Ovary (tissue), 9 donors: ENCODE results near the gene PNPLA2. TPM values are rescaled to one million over a fixed set of nuclear protein-coding genes. Genes with fewer than 3 reads are reported as not detected.

Experiments
- DNase-seq, 5 donors: peaks; one replicate each; pipeline ENCODE4 v3.0.0-alpha.2; 2019 to 2020
- H3K27ac ChIP-seq, 2 donors: fragments of 200-600 bp; one replicate each; pipeline versions ENCODE4 v1.5.1 to v1.8.0; 2019 to 2022
- H3K27me3 ChIP-seq: fragments of 200-600 bp; one replicate; pipeline ENCODE4 v1.8.0; 2022
- H3K36me3 ChIP-seq: fragments of 200-600 bp; sonication (generic); one replicate; pipeline ENCODE4 v1.5.1; 2019
- H3K4me1 ChIP-seq: one replicate; pipeline ENCODE4 v1.8.1; 2013; ENCODE audit warnings: mild to moderate bottlenecking, moderate library complexity; ENCODE audit not compliant: insufficient read depth
- H3K4me3 ChIP-seq: fragments of 200-600 bp; sonication (generic); one replicate; pipeline ENCODE4 v1.5.1; 2017
- H3K9me3 ChIP-seq, 2 donors: fragments of 200-600 bp in 1 of 2; sonication (generic) in 1 of 2; one replicate each; pipeline versions ENCODE4 v1.5.1 to v1.8.1; 2013 to 2019; ENCODE audit warnings: mild to moderate bottlenecking in 1 of 2, moderate library complexity in 1 of 2
- EP300 ChIP-seq: sonication (generic); formaldehyde crosslinking; IDR thresholded peaks from one replicate; pipeline ENCODE4 v1.6.1; 2017; ENCODE audit warnings: antibody characterized with exemption
- POLR2A ChIP-seq: fragments of 450-650 bp; IDR thresholded peaks from one replicate; pipeline ENCODE4 v1.6.1; 2017; ENCODE audit warnings: antibody characterized with exemption, mild to moderate bottlenecking, moderate library complexity
- WGBS, 3 donors: extraction: QIAGEN DNeasy Blood & Tissue Kit in 1 of 3; methylation state at CpG; one replicate each; pipeline versions ENCODE4 v1.1.5 to v1.1.7; 2013 to 2017; 5-methylcytosine and 5-hydroxymethylcytosine counted together
- intact Hi-C, 4 donors: fragments of 100-400 bp; cut with DNase I; formaldehyde crosslinking; loops; one replicate each; pipeline versions ENCODE4 v1.11.0 to v1.15.1; 2022 to 2023
- polyA plus RNA-seq, 2 donors: library from polyadenylated mRNA; stranded (reverse); fragments of 200-250 nt in 1 of 2; fragments of 350-450 nt in 1 of 2; fragmentation: Illumina TruSeq in 1 of 2; extraction: RNeasy Lipid Tissue Mini Kit (QIAGEN cat#74804) in 1 of 2; gene quantifications; one replicate each; pipeline ENCODE4 v1.2.3, GENCODE V29; 2013 to 2014
- total RNA-seq, 7 donors: library from RNA; depleted of rRNA in 2 of 7; stranded (reverse); fragments of >200 nt in 2 of 7; fragmentation: NEBNext Ultra II Directional in 3 of 7; extraction: Animal tissue kit (Norgen Biotek cat#: 25700) in 3 of 7; gene quantifications; one replicate each; pipeline versions ENCODE4 v1.1.0 to v1.2.4, GENCODE V29; 2016 to 2023
- TF ChIP-seq, protein P1 (sequence below), 3 donors: fragments of 450-650 bp in 2 of 3; fragments of 200-600 bp in 1 of 3; IDR thresholded peaks; one replicate each; pipeline versions ENCODE4 v1.5.1 to v1.8.0; 2016 to 2022; ENCODE audit warnings: antibody characterized with exemption in 3 of 3, mild to moderate bottlenecking in 1 of 3
- donor health status: DM: no; HTN: no; CAD: no; lungs with moderate emphysema.
- donor health status: DM: no; HTN: no; CAD: no.
- donor health status: Bipolar disorder and iron deficiency.
- donor health status: DM: yes; HTN: yes; CAD: no.
- donor health status: DM: no; HTN: no; CAD: no.
- donor health status: DM: yes; HTN: yes; CAD: no.

The PNPLA2 gene
- total and polyA plus RNA-seq, 9 donors = 12.9 to 98.2 (median 83.0) TPM

DNA sequence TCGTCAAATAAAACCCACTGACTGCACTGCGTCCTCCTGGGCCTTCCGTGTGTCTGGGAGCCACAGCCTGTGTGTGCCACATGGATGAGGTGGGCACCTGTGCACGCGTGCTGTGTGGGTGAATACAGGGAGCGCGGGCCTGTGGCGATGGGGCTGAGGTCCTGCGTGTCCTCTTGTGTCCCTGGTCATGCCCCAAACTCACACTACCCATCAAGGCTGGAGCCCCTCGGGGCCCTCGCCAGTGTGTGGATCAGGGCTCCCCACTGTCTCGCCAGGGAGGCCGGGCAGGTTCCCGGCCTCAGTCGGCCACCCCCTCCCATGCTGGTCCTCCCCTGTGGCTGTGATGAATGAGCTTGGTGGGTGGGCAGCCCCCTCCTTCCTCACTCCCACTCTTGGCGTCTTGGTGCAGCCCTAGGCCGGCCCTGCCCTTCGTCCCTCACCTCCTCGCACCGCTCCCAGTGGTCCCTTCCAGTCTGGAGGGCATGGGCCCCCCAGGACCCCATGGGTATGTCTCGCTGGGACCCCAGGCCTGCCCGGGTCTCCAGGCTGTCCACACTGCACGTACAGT, 13.3 kb downstream of the PNPLA2 start:
- no peaks in the 10 kb centered on the region for H3K27me3 ChIP-seq
- H3K4me3 ChIP-seq = peak overlapping the region; percentile 51
- intact Hi-C loops = no loop called here
- TF ChIP-seq POLR2A (no peak), EP300 (no peak)
- TF ChIP-seq, protein P1, sequence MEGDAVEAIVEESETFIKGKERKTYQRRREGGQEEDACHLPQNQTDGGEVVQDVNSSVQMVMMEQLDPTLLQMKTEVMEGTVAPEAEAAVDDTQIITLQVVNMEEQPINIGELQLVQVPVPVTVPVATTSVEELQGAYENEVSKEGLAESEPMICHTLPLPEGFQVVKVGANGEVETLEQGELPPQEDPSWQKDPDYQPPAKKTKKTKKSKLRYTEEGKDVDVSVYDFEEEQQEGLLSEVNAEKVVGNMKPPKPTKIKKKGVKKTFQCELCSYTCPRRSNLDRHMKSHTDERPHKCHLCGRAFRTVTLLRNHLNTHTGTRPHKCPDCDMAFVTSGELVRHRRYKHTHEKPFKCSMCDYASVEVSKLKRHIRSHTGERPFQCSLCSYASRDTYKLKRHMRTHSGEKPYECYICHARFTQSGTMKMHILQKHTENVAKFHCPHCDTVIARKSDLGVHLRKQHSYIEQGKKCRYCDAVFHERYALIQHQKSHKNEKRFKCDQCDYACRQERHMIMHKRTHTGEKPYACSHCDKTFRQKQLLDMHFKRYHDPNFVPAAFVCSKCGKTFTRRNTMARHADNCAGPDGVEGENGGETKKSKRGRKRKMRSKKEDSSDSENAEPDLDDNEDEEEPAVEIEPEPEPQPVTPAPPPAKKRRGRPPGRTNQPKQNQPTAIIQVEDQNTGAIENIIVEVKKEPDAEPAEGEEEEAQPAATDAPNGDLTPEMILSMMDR (IDR thresholded peaks at IDR 0.05) = no peak
- no peak overlapping the region for H3K27ac ChIP-seq
- no peaks in the 10 kb centered on the region for H3K36me3 ChIP-seq
- peaks cover 21% of the 10 kb centered on the region for H3K4me1 ChIP-seq
- WGBS, 3 donors = 59 to 63% (median 59%) methylated on average over 23 of the region's 23 CpGs
- H3K9me3 ChIP-seq = no peaks in the 10 kb centered on the region
- DNase-seq = no peak

DNA sequence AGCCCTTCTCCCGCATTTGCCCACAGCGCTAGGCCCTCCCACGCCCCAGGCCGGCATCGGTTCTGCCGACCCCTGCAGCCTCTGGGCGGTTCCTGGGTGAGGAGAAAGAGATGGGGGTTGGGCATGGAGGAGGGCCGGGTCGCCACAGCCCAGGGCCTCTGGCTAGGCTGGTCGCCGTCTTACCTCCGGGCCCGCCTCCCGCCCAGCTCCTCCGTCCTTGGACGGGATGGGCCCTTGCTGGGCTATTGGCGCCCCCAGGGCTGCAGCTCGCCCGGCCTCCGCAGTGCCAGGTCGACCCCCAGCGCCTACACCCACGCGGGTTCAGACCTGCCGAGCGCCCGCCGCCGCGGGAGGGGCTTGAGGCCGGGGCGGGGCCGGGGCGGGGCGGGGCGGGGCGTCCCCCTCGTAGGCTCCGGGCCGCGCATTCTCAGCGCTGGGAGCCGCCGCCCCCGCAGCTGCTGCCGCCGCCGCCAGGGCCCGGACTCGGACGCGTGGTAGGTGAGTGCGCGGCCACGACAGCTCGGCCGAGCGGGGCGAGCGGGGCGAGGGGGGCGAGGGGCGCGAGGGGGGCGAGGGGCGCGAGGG, 13.9 kb downstream of the PNPLA2 start, which contains the start of gene CD151:
CD151 (plus strand) TSS at position 424 of the 585 bp plus-strand sequence. CDS start 3,118 bp downstream, outside the sequence.
- 1 to 3% (median 2%) methylated on average over 44 to 64 of the region's 67 CpGs for WGBS, 3 donors
- Histone ChIP-seq H3K4me3 (peak within 1 kb of the TSS; percentile 51), H3K4me1 (peaks cover 21% of the 10 kb centered on the region), H3K27me3 (no peaks in the 10 kb centered on the region), H3K9me3 (no peaks in the 10 kb centered on the region), H3K36me3 (no peaks in the 10 kb centered on the region), H3K27ac (peak within 1 kb of the TSS; percentile 52 to 65)
- DNase-seq = peak in 2 of 5 donors; percentile 64 to 74
- intact Hi-C loops = no loop called here
- TF ChIP-seq POLR2A (no peak), EP300 (no peak)
- TF ChIP-seq, protein P1 (IDR thresholded peaks at IDR 0.05) = no peak

DNA sequence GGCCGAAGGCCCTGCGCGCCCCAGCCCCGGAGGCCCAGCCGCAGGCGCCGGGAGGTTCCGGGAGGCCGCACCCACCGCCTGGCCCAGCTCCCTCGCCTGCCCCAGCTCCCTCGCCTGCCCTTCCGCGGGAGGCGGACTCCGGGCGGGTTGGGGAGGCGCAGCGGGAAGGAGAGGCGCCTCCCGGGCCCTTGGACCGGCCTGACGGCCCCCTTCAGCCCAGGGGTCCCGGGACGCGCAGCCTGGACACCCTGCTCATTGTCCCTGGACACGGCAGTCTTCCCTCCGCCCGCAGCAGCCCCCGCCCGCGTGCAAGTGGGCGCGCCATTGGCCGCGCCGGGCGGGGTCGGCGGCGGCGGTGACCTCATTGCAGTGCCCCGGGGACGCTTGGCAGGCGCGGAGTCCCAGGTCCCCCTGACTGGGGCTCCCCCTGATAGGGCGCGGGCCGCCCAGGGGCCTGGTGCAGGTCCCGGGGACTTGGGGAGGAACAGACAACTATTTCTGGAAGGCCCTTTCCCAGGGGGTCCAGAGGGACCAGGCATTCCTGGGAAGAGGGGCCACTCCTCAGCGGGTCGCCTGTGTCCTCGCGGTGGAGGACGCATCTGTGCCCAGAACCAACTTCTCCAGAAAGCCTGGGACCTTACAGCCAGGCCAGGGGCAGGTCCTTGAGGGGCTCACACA, 14.5 kb downstream of the PNPLA2 start:
- Histone ChIP-seq H3K36me3 (no peaks in the 10 kb centered on the region), H3K4me1 (peaks cover 21% of the 10 kb centered on the region), H3K4me3 (peak overlapping the region; percentile 51), H3K9me3 (no peaks in the 10 kb centered on the region), H3K27me3 (no peaks in the 10 kb centered on the region), H3K27ac (peak overlapping the region; percentile 52 to 65)
- DNase-seq = peak in 1 of 5 donors; percentile 75
- intact Hi-C loops = no loop called here
- TF ChIP-seq, protein P1 (IDR thresholded peaks at IDR 0.05) = no peak
- 1% methylated on average over 27 to 55 of the region's 55 CpGs for WGBS, 3 donors

DNA sequence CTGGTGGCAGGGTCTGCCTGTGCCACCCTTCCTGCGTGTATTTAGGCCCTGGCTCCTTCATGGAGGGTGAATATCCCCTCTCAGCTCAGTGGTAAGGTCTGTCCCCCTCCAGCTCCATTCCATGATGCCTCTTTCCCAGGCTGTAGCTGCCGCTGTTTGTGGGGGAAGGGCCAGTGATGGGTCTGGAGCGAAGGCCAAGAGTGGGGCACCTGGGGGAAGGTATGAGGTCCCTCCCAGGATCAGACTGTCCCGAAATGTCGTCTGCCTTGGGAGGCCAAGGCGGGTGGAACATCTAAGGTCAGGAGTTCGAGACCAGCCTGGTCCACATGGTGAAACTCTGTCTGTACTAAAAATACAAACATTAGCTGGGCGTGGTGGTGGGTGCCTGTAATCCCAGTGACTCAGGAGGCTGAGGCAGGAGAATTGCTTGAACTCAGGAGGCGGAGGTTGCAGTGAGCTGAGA, 15.2 kb downstream of the PNPLA2 start:
- peak overlapping the region; percentile 51 for H3K4me3 ChIP-seq
- 41 to 44% (median 41%) methylated on average over 8 to 9 of the region's 9 CpGs for WGBS, 3 donors
- H3K27me3 ChIP-seq = no peaks in the 10 kb centered on the region
- H3K27ac ChIP-seq = peak overlapping the region in 1 of 2 donors; percentile 52
- H3K36me3 ChIP-seq = no peaks in the 10 kb centered on the region
- no peaks in the 10 kb centered on the region for H3K9me3 ChIP-seq
- intact Hi-C loops = no loop called here
- H3K4me1 ChIP-seq = peaks cover 21% of the 10 kb centered on the region
- no peak for DNase-seq
- TF ChIP-seq POLR2A (no peak), EP300 (no peak)
- TF ChIP-seq, protein P1 (IDR thresholded peaks at IDR 0.05) = no peak
